Stomach (tissue), 9 donors: Measurements from ENCODE around the gene FCN2. TPM values are rescaled to one million over a fixed set of nuclear protein-coding genes. Genes with fewer than 3 reads are reported as not detected.

ENCODE experiments used
- DNase-seq, 2 donors: peaks; one replicate each; pipeline versions ENCODE4 v3.0.0 to v3.0.0-alpha.2; 2013 to 2019
- H3K27ac ChIP-seq, 5 donors: fragments of 200-600 bp in 4 of 5; sonication (generic) in 4 of 5; one replicate each; pipeline ENCODE4 v1.5.1; 2013 to 2019; ENCODE audit warnings: mild to moderate bottlenecking in 1 of 5, moderate library complexity in 1 of 5
- H3K27me3 ChIP-seq, 3 donors: fragments of 200-600 bp; sonication (generic); one replicate each; pipeline ENCODE4 v1.5.1; 2017 to 2019; ENCODE audit warnings: mixed run types in 1 of 3
- H3K36me3 ChIP-seq, 4 donors: fragments of 200-600 bp; sonication (generic); 1 replicate in 3 of 4; 2 replicates in 1 of 4; pipeline ENCODE4 v1.5.1; 2016 to 2019
- H3K4me1 ChIP-seq, 4 donors: fragments of 200-600 bp; sonication (generic); one replicate each; pipeline ENCODE4 v1.5.1; 2016 to 2019
- H3K4me3 ChIP-seq, 4 donors: fragments of 200-600 bp; sonication (generic) in 3 of 4; one replicate each; pipeline ENCODE4 v1.5.1; 2016 to 2019; ENCODE audit warnings: mild to moderate bottlenecking in 1 of 4
- H3K9me3 ChIP-seq, 4 donors: fragments of 200-600 bp; sonication (generic); one replicate each; pipeline ENCODE4 v1.5.1; 2016 to 2019
- EP300 ChIP-seq: sonication (generic); formaldehyde crosslinking; IDR thresholded peaks from one replicate; pipeline ENCODE4 v1.6.1; 2017; ENCODE audit warnings: antibody characterized with exemption
- POLR2A ChIP-seq, 4 donors: fragments of 450-650 bp; IDR thresholded peaks; one replicate each; pipeline ENCODE4 v1.6.1; 2016; ENCODE audit warnings: antibody characterized with exemption in 4 of 4, control low read depth in 2 of 4, mild to moderate bottlenecking in 1 of 4, moderate library complexity in 1 of 4
- POLR2AphosphoS5 ChIP-seq, 3 donors: sonication (generic); formaldehyde crosslinking; IDR thresholded peaks; one replicate each; pipeline ENCODE4 v1.6.1; 2016; ENCODE audit warnings: antibody characterized with exemption in 3 of 3
- WGBS, 5 donors: extraction: QIAGEN DNeasy Blood & Tissue Kit in 3 of 5; methylation state at CpG; one replicate each; pipeline versions ENCODE4 v1.1.5 to v1.1.7; 2013 to 2018; 5-methylcytosine and 5-hydroxymethylcytosine counted together
- intact Hi-C: fragments of 100-400 bp; cut with DNase I; formaldehyde crosslinking; loops from one replicate; pipeline ENCODE4 v1.15.1; 2023; ENCODE audit warnings: low total_unique reads
- polyA plus RNA-seq, 3 donors: library from polyadenylated mRNA; stranded (reverse); fragments of 200-250 nt; gene quantifications; one replicate each; pipeline ENCODE4 v1.2.3, GENCODE V29; 2013
- total RNA-seq, 5 donors: library from RNA; depleted of rRNA; stranded (reverse); fragments of >200 nt; gene quantifications; one replicate each; pipeline versions ENCODE4 v1.1.0 to v1.2.3, GENCODE V29; 2014 to 2016
- TF ChIP-seq, protein P1 (sequence below), 7 experiments: fragments of 450-650 bp in 4 of 7; fragments of 200-600 bp in 3 of 7; sonication (generic) in 3 of 7; IDR thresholded peaks; one replicate each; pipeline ENCODE4 v1.5.1; 2016 to 2019; ENCODE audit warnings: antibody characterized with exemption in 7 of 7, control low read depth in 2 of 7, mild to moderate bottlenecking in 1 of 7
- donor health status: healthy with polysubstance abuse.
- donor health status: Bipolar disorder and iron deficiency.
- donor health status: healthy.

The FCN2 gene
- total and polyA plus RNA-seq, 8 donors: 0.13 TPM; not detected in 7

DNA sequence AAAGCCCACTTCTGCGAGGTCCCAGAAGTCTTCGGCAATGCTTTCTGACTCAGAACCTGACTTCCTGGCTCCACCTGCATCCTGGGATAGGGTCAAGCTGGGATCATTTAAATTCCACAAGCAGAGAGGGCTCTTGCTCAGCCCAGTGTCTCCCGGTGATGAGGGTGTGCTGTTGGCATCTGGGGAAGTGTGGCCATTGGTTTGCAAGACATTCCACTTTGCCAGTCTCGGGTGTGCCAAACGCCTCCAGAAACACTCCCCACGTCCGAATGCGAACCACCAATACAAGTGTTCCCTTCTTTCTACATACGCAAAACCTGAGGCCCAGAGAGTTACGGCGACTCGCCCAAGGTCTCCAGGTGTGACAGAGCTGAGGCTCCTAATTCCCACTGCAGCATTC is 43.1 kb upstream of the FCN2 start:
- Histone ChIP-seq H3K27me3 (no peaks in the 10 kb centered on the region), H3K4me3 (no peak overlapping the region), H3K36me3 (peaks cover 9 to 95% (median 62%) of the 10 kb centered on the region in 4 donors), H3K27ac (no peak overlapping the region), H3K9me3 (no peaks in the 10 kb centered on the region), H3K4me1 (no peaks in the 10 kb centered on the region)
- DNase-seq: no peak
- TF ChIP-seq POLR2AphosphoS5 (IDR thresholded peaks at IDR 0.05) (no peak), EP300 (no peak), POLR2A (IDR thresholded peaks at IDR 0.05) (no peak)
- TF ChIP-seq, protein P1, sequence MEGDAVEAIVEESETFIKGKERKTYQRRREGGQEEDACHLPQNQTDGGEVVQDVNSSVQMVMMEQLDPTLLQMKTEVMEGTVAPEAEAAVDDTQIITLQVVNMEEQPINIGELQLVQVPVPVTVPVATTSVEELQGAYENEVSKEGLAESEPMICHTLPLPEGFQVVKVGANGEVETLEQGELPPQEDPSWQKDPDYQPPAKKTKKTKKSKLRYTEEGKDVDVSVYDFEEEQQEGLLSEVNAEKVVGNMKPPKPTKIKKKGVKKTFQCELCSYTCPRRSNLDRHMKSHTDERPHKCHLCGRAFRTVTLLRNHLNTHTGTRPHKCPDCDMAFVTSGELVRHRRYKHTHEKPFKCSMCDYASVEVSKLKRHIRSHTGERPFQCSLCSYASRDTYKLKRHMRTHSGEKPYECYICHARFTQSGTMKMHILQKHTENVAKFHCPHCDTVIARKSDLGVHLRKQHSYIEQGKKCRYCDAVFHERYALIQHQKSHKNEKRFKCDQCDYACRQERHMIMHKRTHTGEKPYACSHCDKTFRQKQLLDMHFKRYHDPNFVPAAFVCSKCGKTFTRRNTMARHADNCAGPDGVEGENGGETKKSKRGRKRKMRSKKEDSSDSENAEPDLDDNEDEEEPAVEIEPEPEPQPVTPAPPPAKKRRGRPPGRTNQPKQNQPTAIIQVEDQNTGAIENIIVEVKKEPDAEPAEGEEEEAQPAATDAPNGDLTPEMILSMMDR (IDR thresholded peaks at IDR 0.05): no peak
- intact Hi-C loops: no loop called here
- WGBS, 5 donors: 79 to 88% (median 84%) methylated on average over 12 of the region's 12 CpGs

DNA sequence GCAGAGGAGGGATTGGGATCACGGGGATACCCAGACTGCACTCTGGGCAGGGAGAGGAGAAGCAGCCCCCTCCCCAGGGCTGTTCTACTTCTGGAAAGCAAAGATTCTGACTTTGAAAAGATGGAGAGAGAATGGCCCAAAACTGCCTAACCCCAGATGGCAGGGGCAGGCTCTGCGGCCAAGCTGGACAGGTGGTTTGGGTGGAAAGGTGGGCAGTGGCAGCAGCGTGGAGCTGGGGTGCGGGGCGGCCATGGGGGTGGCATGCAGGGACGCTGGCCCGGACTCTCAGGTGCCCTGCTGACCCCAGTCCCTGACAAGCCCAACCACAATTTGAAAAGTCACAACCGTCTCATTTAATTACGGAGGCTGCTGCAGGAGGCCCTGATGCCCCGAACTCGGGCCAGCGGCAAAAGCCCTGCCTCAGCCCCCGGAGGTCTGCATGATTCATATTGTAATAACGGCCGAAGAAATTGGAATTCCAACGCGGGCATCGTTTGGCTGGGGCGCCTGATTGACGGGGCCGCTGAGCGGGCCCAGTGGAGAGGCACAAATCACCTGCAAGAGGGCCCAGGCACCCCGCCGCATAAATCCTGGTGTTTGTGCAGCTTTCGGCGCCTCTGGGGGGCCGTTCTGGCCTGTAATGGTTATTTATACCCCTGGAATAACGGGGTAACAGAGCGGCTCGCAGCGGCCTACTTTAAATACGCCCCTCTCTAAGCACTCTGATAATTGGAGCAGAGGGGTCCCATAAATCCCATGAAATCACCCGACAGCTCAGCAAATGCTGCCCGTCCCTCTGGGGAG is 41.8 kb upstream of the FCN2 start:
- DNase-seq: no peak
- intact Hi-C loops: no loop called here
- Histone ChIP-seq H3K9me3 (no peaks in the 10 kb centered on the region), H3K27ac (no peak overlapping the region), H3K27me3 (no peaks in the 10 kb centered on the region), H3K36me3 (peaks cover 10 to 97% (median 68%) of the 10 kb centered on the region in 4 donors), H3K4me1 (no peaks in the 10 kb centered on the region), H3K4me3 (no peak overlapping the region)
- 79 to 88% (median 83%) methylated on average over 30 to 34 of the region's 34 CpGs for WGBS, 5 donors
- TF ChIP-seq EP300: no peak

DNA sequence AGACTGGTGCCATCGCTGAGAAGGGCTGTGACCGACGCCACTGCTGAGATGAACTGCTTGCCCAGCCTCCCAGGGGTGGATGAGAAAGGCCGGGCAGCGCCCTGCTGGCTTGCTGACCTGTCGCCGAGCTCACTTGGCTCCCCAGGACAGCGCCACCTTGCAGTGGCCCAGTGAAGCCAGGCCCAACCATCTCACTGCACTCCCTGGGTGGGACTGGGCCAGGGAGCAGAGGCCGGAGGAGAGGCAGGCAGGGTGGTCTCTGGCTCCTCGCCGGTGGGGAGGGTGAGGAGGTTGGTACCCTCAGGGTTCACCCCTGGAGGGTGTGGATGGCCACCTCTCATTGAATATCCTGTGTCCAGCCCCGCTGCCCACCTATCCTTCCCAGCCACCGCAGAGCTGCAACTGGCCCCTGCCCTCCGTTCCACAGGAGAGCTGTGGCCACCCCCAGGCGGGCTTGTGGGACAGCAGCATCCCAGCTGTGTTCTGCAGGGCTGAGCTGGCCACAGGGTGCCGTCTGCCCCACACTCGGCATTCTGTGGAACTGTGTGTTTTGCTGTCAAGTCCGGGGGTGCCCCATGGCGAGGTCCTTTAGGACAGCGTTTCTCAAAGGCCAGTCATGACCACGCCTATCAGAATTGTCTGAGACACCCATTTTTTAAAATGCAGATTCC is 41.0 kb upstream of the FCN2 start:
- 75 to 93% (median 81%) methylated on average over 3 to 21 of the region's 21 CpGs for WGBS, 5 donors
- Histone ChIP-seq H3K9me3 (no peaks in the 10 kb centered on the region), H3K4me1 (no peaks in the 10 kb centered on the region), H3K27me3 (no peaks in the 10 kb centered on the region), H3K4me3 (no peak overlapping the region), H3K36me3 (peaks cover 10 to 97% (median 70%) of the 10 kb centered on the region in 4 donors), H3K27ac (no peak overlapping the region)
- TF ChIP-seq, protein P1 (IDR thresholded peaks at IDR 0.05): no peak
- TF ChIP-seq POLR2A (IDR thresholded peaks at IDR 0.05) (no peak), EP300 (no peak), POLR2AphosphoS5 (IDR thresholded peaks at IDR 0.05) (no peak)
- intact Hi-C loops: no loop called here
- DNase-seq: no peak

DNA sequence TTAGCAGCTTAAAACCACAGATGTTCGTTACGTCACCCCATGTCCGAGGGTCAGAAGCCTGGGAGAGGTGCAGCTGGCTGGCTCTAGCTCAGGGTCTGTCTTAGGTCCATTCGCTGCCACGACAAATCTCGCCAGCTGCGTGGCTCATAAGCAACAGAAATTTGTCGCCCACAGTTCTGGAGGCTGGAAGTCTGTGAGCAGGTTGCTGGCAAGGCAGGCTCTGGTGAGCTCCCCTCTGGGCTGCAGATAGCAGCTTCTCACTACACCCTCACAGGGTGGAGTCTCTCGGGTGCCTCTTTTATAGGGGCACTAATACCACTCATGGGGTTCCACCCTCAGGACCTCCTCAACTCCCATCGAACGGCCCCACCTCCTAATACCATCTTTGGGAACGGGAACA is 40.1 kb upstream of the FCN2 start:
- no peak for DNase-seq
- intact Hi-C loops: no loop called here
- Histone ChIP-seq H3K4me3 (no peak overlapping the region), H3K27ac (no peak overlapping the region), H3K4me1 (no peaks in the 10 kb centered on the region), H3K36me3 (peaks cover 6 to 97% (median 64%) of the 10 kb centered on the region in 4 donors), H3K27me3 (no peaks in the 10 kb centered on the region), H3K9me3 (no peaks in the 10 kb centered on the region)
- 77 to 88% (median 84%) methylated on average over 9 to 12 of the region's 12 CpGs for WGBS, 5 donors
- TF ChIP-seq EP300: no peak
- no peak for TF ChIP-seq POLR2A (IDR thresholded peaks at IDR 0.05)
- TF ChIP-seq, protein P1 (IDR thresholded peaks at IDR 0.05): no peak
- TF ChIP-seq POLR2AphosphoS5 (IDR thresholded peaks at IDR 0.05): no peak
